H1 (cell line): ENCODE measurements around the gene EPHA10. TPM values are rescaled to one million over a fixed set of nuclear protein-coding genes. Genes with fewer than 3 reads are reported as not detected.

Experiments
- BACH1 ChIP-seq: IDR thresholded peaks from 2 replicates; pipeline ENCODE4 v1.6.1; 2012; ENCODE audit warnings: low read length, improper control_type of control experiment
- CBX8 ChIP-seq: fragments of 300-800, 300-1000 bp; sonication (generic); IDR thresholded peaks from 2 replicates; pipeline ENCODE4 v1.7.1; 2016; ENCODE audit warnings: low read depth, low read length, borderline replicate concordance
- CEBPB ChIP-seq: IDR thresholded peaks from 2 replicates; pipeline ENCODE4 v1.6.1; 2012; ENCODE audit warnings: low read depth, low read length
- PHF8 ChIP-seq: fragments of 200-600 bp; sonication (generic); conservative IDR thresholded peaks from 2 replicates; pipeline ENCODE4 v1.7.1; 2012; ENCODE audit warnings: low read depth, mild to moderate bottlenecking, inconsistent platforms, low read length, moderate library complexity
- POU5F1 ChIP-seq: IDR thresholded peaks from 2 replicates; pipeline ENCODE4 v1.6.1; 2011; ENCODE audit warnings: low read depth, mild to moderate bottlenecking, low read length, moderate library complexity
- SIRT6 ChIP-seq: IDR thresholded peaks from one replicate; pipeline ENCODE4 v1.7.1; 2012; ENCODE audit warnings: low read length, inconsistent platforms
- polyA plus RNA-seq, 7 experiments: library from polyadenylated mRNA; depleted of rRNA in 3 of 7; stranded (reverse) in 5 of 7; unstranded in 2 of 7; fragments of >200 nt in 5 of 7; fragments of 200-250 nt in 2 of 7; gene quantifications; 1 replicate in 5 of 7; 2 replicates in 1 of 7; 4 replicates in 1 of 7; pipeline versions ENCODE4 v1.2.1 to v1.2.3, GENCODE V29; 2011 to 2013; ENCODE audit warnings: missing spikeins in 2 of 7, mixed read lengths in 2 of 7
- total RNA-seq: library from RNA; stranded (reverse); fragmentation: NEBNext Ultra II Directional; extraction: Animal tissue kit (Norgen Biotek cat#: 25700); gene quantifications from 2 replicates; pipeline ENCODE4 v1.2.1, GENCODE V29; 2021
- TF ChIP-seq, protein P1 (sequence below): fragments of 300-600 bp; sonication (generic); IDR thresholded peaks from 2 replicates; pipeline ENCODE4 v1.7.1; 2012; ENCODE audit warnings: low read length, moderate library complexity, mild to moderate bottlenecking, inconsistent platforms; ENCODE audit not compliant: insufficient replicate concordance
- TF ChIP-seq, protein P2 (sequence below): IDR thresholded peaks from 2 replicates; pipeline ENCODE4 v1.6.1; 2012; ENCODE audit warnings: inconsistent platforms
- TF ChIP-seq, protein P3 (sequence below): IDR thresholded peaks from 2 replicates; pipeline ENCODE4 v1.6.1; 2012; ENCODE audit warnings: inconsistent platforms
- TF ChIP-seq, protein P4 (sequence below): IDR thresholded peaks from 2 replicates; pipeline ENCODE4 v1.6.1; 2011; ENCODE audit warnings: low read length, improper control_type of control experiment

Gene EPHA10
- total and polyA plus RNA-seq, 2 of the 8 experiments (the other 6 are each of a cell fraction or from before 2014, with no cell fraction given) = 0.54 to 1.0 TPM

DNA sequence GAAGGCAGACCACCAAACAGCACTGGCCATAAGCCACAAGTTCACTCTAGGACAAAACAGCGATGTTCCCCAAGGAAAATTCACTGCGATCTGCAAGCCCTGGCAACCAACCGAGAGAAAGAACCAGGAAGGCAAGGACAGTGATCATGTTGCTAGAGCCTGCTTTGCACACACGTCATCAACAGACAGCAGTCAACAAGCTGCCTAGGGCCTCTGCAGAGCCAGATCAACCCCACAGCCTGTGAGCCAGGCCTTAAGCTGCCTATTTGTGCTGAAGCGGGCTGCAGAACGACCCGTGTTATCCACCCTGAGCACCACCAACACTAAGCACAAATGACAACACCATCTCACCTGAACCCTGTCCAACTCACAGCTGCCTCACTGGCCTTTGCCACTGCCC is 49.3 kb upstream of the EPHA10 start (continued):
- TF ChIP-seq, protein P1, sequence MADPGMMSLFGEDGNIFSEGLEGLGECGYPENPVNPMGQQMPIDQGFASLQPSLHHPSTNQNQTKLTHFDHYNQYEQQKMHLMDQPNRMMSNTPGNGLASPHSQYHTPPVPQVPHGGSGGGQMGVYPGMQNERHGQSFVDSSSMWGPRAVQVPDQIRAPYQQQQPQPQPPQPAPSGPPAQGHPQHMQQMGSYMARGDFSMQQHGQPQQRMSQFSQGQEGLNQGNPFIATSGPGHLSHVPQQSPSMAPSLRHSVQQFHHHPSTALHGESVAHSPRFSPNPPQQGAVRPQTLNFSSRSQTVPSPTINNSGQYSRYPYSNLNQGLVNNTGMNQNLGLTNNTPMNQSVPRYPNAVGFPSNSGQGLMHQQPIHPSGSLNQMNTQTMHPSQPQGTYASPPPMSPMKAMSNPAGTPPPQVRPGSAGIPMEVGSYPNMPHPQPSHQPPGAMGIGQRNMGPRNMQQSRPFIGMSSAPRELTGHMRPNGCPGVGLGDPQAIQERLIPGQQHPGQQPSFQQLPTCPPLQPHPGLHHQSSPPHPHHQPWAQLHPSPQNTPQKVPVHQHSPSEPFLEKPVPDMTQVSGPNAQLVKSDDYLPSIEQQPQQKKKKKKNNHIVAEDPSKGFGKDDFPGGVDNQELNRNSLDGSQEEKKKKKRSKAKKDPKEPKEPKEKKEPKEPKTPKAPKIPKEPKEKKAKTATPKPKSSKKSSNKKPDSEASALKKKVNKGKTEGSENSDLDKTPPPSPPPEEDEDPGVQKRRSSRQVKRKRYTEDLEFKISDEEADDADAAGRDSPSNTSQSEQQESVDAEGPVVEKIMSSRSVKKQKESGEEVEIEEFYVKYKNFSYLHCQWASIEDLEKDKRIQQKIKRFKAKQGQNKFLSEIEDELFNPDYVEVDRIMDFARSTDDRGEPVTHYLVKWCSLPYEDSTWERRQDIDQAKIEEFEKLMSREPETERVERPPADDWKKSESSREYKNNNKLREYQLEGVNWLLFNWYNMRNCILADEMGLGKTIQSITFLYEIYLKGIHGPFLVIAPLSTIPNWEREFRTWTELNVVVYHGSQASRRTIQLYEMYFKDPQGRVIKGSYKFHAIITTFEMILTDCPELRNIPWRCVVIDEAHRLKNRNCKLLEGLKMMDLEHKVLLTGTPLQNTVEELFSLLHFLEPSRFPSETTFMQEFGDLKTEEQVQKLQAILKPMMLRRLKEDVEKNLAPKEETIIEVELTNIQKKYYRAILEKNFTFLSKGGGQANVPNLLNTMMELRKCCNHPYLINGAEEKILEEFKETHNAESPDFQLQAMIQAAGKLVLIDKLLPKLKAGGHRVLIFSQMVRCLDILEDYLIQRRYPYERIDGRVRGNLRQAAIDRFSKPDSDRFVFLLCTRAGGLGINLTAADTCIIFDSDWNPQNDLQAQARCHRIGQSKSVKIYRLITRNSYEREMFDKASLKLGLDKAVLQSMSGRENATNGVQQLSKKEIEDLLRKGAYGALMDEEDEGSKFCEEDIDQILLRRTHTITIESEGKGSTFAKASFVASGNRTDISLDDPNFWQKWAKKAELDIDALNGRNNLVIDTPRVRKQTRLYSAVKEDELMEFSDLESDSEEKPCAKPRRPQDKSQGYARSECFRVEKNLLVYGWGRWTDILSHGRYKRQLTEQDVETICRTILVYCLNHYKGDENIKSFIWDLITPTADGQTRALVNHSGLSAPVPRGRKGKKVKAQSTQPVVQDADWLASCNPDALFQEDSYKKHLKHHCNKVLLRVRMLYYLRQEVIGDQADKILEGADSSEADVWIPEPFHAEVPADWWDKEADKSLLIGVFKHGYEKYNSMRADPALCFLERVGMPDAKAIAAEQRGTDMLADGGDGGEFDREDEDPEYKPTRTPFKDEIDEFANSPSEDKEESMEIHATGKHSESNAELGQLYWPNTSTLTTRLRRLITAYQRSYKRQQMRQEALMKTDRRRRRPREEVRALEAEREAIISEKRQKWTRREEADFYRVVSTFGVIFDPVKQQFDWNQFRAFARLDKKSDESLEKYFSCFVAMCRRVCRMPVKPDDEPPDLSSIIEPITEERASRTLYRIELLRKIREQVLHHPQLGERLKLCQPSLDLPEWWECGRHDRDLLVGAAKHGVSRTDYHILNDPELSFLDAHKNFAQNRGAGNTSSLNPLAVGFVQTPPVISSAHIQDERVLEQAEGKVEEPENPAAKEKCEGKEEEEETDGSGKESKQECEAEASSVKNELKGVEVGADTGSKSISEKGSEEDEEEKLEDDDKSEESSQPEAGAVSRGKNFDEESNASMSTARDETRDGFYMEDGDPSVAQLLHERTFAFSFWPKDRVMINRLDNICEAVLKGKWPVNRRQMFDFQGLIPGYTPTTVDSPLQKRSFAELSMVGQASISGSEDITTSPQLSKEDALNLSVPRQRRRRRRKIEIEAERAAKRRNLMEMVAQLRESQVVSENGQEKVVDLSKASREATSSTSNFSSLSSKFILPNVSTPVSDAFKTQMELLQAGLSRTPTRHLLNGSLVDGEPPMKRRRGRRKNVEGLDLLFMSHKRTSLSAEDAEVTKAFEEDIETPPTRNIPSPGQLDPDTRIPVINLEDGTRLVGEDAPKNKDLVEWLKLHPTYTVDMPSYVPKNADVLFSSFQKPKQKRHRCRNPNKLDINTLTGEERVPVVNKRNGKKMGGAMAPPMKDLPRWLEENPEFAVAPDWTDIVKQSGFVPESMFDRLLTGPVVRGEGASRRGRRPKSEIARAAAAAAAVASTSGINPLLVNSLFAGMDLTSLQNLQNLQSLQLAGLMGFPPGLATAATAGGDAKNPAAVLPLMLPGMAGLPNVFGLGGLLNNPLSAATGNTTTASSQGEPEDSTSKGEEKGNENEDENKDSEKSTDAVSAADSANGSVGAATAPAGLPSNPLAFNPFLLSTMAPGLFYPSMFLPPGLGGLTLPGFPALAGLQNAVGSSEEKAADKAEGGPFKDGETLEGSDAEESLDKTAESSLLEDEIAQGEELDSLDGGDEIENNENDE = no peak
- TF ChIP-seq SIRT6 (no peak), POU5F1 (no peak), CEBPB (no peak), BACH1 (no peak), PHF8 (no peak), CBX8 (no peak)
- TF ChIP-seq, protein P2, sequence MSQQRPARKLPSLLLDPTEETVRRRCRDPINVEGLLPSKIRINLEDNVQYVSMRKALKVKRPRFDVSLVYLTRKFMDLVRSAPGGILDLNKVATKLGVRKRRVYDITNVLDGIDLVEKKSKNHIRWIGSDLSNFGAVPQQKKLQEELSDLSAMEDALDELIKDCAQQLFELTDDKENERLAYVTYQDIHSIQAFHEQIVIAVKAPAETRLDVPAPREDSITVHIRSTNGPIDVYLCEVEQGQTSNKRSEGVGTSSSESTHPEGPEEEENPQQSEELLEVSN = no peak
- TF ChIP-seq, protein P3, sequence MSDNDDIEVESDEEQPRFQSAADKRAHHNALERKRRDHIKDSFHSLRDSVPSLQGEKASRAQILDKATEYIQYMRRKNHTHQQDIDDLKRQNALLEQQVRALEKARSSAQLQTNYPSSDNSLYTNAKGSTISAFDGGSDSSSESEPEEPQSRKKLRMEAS = no peak
- TF ChIP-seq, protein P4, sequence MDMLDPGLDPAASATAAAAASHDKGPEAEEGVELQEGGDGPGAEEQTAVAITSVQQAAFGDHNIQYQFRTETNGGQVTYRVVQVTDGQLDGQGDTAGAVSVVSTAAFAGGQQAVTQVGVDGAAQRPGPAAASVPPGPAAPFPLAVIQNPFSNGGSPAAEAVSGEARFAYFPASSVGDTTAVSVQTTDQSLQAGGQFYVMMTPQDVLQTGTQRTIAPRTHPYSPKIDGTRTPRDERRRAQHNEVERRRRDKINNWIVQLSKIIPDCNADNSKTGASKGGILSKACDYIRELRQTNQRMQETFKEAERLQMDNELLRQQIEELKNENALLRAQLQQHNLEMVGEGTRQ = no peak
